CD4-positive, alpha-beta T cell treated with Interleukin-17A for 1 hour (primary cell): ENCODE data around the gene MYO7B.

ENCODE experiments used
- DNase-seq: peaks from one replicate; pipeline ENCODE4 v3.0.0-alpha.2; 2020

The MYO7B gene

GRCh38 chr2:127639111-127639474, 103.6 kb downstream of the MYO7B start:
- no peak for DNase-seq

- DNase-seq, result peak; percentile 28
These were observed 104.9 kb downstream of the MYO7B start for GRCh38 chr2:127640082-127641072.

- no peak for DNase-seq
These were observed 105.7 kb downstream of the MYO7B start for GRCh38 chr2:127641133-127641532.

- peak; percentile 49 for DNase-seq
These were observed 106.5 kb downstream of the MYO7B start for GRCh38 chr2:127641846-127642507.

- DNase-seq, result no peak
These were observed 107.4 kb downstream of the MYO7B start for GRCh38 chr2:127642706-127643438.

GRCh38 chr2:127643439-127644065, 108.1 kb downstream of the MYO7B start:
- no peak for DNase-seq

- no peak for DNase-seq
These were observed 108.9 kb downstream of the MYO7B start for GRCh38 chr2:127644066-127645025.

- DNase-seq, result no peak
These were observed 109.5 kb downstream of the MYO7B start for GRCh38 chr2:127645026-127645394.

GRCh38 chr2:127645395-127646291, 110.2 kb downstream of the MYO7B start, which contains the start of gene GPR17:
TSS of gene GPR17 (plus strand) at chr2:127646153. CDS start at chr2:127650736, 4,583 bp downstream.
- DNase-seq, result no peak

GRCh38 chr2:127646487-127647241, 111.2 kb downstream of the MYO7B start:
- DNase-seq, result no peak

GRCh38 chr2:127647242-127648190, 112.0 kb downstream of the MYO7B start:
- DNase-seq, result no peak

GRCh38 chr2:127648321-127648720, 112.8 kb downstream of the MYO7B start:
- no peak for DNase-seq

GRCh38 chr2:127649100-127649611, 113.7 kb downstream of the MYO7B start:
- DNase-seq, result no peak

- peak; percentile 81 for DNase-seq
These were observed 114.2 kb downstream of the MYO7B start for GRCh38 chr2:127649684-127650040.

GRCh38 chr2:127650041-127650784, 114.7 kb downstream of the MYO7B start:
- DNase-seq, result no peak

GRCh38 chr2:127650785-127651380, 115.4 kb downstream of the MYO7B start:
- no peak for DNase-seq

GRCh38 chr2:127651381-127651809, 115.9 kb downstream of the MYO7B start:
- DNase-seq, result no peak
